HEK293 (cell line): ENCODE measurements around the gene C2orf69.

Experiments
- CTCF ChIA-PET: fragments of 350-600 bp; formaldehyde crosslinking; extraction: SDS; loops from one replicate; lab custom pipeline; 2021; ENCODE audit warnings: antibody characterized with exemption; lab: Yijun Ruan, JAX
- POLR2A ChIA-PET: fragments of 300-600 bp; formaldehyde crosslinking; extraction: SDS; loops from one replicate; lab custom pipeline; 2020; ENCODE audit warnings: antibody characterized with exemption, inconsistent platforms; lab: Yijun Ruan, JAX
- H3K27ac ChIP-seq: fragments of 200-500 bp; sonication (Bioruptor generic); 2 replicates; pipeline ENCODE4 v1.5.1; 2014; ENCODE audit warnings: low read depth, low read length, control low read depth, inconsistent platforms; ENCODE audit errors: extremely low read depth
- H3K36me3 ChIP-seq, 2 experiments: fragments of 200-500 bp in 1 of 2; sonication (Bioruptor generic) in 1 of 2; 1 replicate in 1 of 2; 2 replicates in 1 of 2; pipeline ENCODE4 v1.5.1; 2014 to 2017; ENCODE audit warnings: inconsistent platforms in 2 of 2, low read length in 2 of 2; ENCODE audit not compliant: control insufficient read depth in 2 of 2, insufficient read depth in 1 of 2
- H3K4me1 ChIP-seq: fragments of 200-500 bp; sonication (Bioruptor generic); 2 replicates; pipeline ENCODE4 v1.5.1; 2014; ENCODE audit warnings: mild to moderate bottlenecking, low read length, inconsistent platforms; ENCODE audit not compliant: control insufficient read depth, insufficient read depth
- H3K4me3 ChIP-seq: 2 replicates; pipeline ENCODE4 v1.5.1; 2011; ENCODE audit warnings: low read depth, mild to moderate bottlenecking, control low read depth, low read length, moderate library complexity
- H3K9me3 ChIP-seq: fragments of 200-500 bp; sonication (Bioruptor generic); 2 replicates; pipeline ENCODE4 v1.5.1; 2014; ENCODE audit warnings: low read depth, low read length, inconsistent platforms; ENCODE audit not compliant: control insufficient read depth, insufficient read depth
- SALL2 ChIP-seq: fragments of 450-650 bp; formaldehyde crosslinking; IDR thresholded peaks from 2 replicates; pipeline ENCODE4 v1.5.0; 2017; ENCODE audit warnings: missing biosample characterization, mild to moderate bottlenecking, missing genetic modification characterization, borderline replicate concordance
- ZNF202 ChIP-seq: fragments of 450-650 bp; formaldehyde crosslinking; IDR thresholded peaks from 2 replicates; pipeline ENCODE4 v1.5.1; 2016; ENCODE audit warnings: missing biosample characterization, missing genetic modification characterization, borderline replicate concordance
- ZNF266 ChIP-seq: fragments of 450-650 bp; formaldehyde crosslinking; IDR thresholded peaks from 2 replicates; pipeline ENCODE4 v1.5.1; 2016; ENCODE audit warnings: missing biosample characterization, missing genetic modification characterization, low read depth
- ZNF324 ChIP-seq: fragments of 450-650 bp; formaldehyde crosslinking; IDR thresholded peaks from 2 replicates; pipeline ENCODE4 v1.5.1; 2016; ENCODE audit warnings: missing biosample characterization, missing genetic modification characterization
- ZNF335 ChIP-seq: fragments of 450-650 bp; formaldehyde crosslinking; conservative IDR thresholded peaks from 2 replicates; pipeline ENCODE4 v1.5.1; 2016; ENCODE audit warnings: missing biosample characterization, missing genetic modification characterization
- ZNF416 ChIP-seq: fragments of 450-650 bp; formaldehyde crosslinking; IDR thresholded peaks from 2 replicates; pipeline ENCODE4 v1.5.1; 2016; ENCODE audit warnings: missing biosample characterization, missing genetic modification characterization
- ZNF423 ChIP-seq: fragments of 450-650 bp; formaldehyde crosslinking; IDR thresholded peaks from 2 replicates; pipeline ENCODE4 v1.5.1; 2016; ENCODE audit warnings: missing biosample characterization, missing genetic modification characterization
- ZNF433 ChIP-seq: fragments of 450-650 bp; formaldehyde crosslinking; IDR thresholded peaks from 2 replicates; pipeline ENCODE4 v1.5.1; 2016; ENCODE audit warnings: missing biosample characterization, missing genetic modification characterization, low read depth
- ZNF585B ChIP-seq: fragments of 450-650 bp; formaldehyde crosslinking; IDR thresholded peaks from 2 replicates; pipeline ENCODE4 v1.5.1; 2016; ENCODE audit warnings: missing biosample characterization, missing genetic modification characterization
- ZXDB ChIP-seq: fragments of 450-650 bp; formaldehyde crosslinking; IDR thresholded peaks from 2 replicates; pipeline ENCODE4 v1.5.1; 2016; ENCODE audit warnings: missing biosample characterization, missing genetic modification characterization
- TF ChIP-seq, protein P1 (sequence below): fragments of 450-650 bp; IDR thresholded peaks from 2 replicates; pipeline ENCODE4 v1.5.1; 2018; ENCODE audit warnings: missing biosample characterization, missing genetic modification characterization
- TF ChIP-seq, protein P2 (sequence below): fragments of 450-650 bp; formaldehyde crosslinking; IDR thresholded peaks from 2 replicates; pipeline ENCODE4 v1.5.1; 2016; ENCODE audit warnings: missing biosample characterization, missing genetic modification characterization
- TF ChIP-seq, protein P3 (sequence below): fragments of 450-650 bp; formaldehyde crosslinking; IDR thresholded peaks from 2 replicates; pipeline ENCODE4 v1.5.1; 2016; ENCODE audit warnings: missing biosample characterization, missing genetic modification characterization
- TF ChIP-seq, protein P4 (sequence below): fragments of 450-650 bp; formaldehyde crosslinking; IDR thresholded peaks from 2 replicates; pipeline ENCODE4 v1.5.1; 2016; ENCODE audit warnings: missing biosample characterization, missing genetic modification characterization, low read depth

C2orf69 gene

DNA sequence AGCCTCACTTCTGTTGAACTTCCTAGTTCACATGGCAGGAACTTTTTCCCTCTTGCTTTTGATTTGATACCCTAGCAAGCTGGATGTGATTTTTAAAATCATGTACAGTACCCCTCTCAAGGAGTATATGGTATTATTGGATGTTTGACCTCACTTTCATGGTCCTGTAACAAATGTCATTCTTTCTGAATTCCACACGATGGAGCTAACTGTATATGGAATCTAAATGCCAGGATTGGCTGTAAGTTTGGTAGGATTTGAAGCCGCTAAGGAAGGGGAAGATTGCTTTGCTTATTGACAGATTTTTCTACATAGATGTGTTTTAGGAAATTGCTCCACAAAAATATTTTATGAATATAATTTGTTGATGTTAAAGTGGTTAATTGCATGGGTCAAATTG is 62.6 kb downstream of the C2orf69 start (continued):
- TF ChIP-seq ZNF324 (no peak), ZXDB (tag by site-specific recombination) (no peak), ZNF585B (no peak), ZNF433 (tag by site-specific recombination) (no peak)
- TF ChIP-seq, protein P1, sequence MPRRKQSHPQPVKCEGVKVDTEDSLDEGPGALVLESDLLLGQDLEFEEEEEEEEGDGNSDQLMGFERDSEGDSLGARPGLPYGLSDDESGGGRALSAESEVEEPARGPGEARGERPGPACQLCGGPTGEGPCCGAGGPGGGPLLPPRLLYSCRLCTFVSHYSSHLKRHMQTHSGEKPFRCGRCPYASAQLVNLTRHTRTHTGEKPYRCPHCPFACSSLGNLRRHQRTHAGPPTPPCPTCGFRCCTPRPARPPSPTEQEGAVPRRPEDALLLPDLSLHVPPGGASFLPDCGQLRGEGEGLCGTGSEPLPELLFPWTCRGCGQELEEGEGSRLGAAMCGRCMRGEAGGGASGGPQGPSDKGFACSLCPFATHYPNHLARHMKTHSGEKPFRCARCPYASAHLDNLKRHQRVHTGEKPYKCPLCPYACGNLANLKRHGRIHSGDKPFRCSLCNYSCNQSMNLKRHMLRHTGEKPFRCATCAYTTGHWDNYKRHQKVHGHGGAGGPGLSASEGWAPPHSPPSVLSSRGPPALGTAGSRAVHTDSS (tag by site-specific recombination) = no peak
- TF ChIP-seq, protein P2, sequence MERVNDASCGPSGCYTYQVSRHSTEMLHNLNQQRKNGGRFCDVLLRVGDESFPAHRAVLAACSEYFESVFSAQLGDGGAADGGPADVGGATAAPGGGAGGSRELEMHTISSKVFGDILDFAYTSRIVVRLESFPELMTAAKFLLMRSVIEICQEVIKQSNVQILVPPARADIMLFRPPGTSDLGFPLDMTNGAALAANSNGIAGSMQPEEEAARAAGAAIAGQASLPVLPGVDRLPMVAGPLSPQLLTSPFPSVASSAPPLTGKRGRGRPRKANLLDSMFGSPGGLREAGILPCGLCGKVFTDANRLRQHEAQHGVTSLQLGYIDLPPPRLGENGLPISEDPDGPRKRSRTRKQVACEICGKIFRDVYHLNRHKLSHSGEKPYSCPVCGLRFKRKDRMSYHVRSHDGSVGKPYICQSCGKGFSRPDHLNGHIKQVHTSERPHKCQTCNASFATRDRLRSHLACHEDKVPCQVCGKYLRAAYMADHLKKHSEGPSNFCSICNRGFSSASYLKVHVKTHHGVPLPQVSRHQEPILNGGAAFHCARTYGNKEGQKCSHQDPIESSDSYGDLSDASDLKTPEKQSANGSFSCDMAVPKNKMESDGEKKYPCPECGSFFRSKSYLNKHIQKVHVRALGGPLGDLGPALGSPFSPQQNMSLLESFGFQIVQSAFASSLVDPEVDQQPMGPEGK = no peak

DNA sequence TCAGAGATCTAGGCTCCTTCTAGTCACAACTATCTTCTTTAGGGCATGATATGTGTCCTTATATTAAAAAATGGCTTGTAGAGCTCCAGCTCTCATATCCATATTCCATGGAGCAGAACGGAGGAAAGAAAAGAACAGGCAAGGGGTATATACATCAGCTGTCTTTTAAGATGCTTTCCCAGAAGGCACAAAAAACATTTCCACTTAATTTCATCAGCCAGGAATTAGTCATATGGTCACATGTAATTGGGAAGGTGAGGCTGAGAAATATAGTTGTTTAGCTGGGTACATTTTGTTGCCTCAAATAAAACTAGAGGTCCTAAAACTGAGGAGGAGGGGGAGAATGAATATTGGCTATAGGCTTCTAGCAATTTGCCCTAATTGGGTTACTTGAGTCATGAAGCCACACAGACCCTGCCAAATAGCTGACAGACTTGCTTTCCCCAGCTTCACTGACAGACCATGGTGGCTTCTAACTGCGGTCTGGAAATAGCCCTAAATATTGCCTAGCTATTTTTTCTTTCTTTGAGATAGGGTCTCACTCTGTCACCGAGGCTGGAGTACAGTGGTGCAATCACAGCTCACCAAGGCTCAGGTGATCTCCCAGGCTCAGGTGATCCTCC is 64.3 kb downstream of the C2orf69 start:
- Histone ChIP-seq H3K9me3 (no peaks in the 10 kb centered on the region), H3K4me1 (no peaks in the 10 kb centered on the region), H3K27ac (no peak overlapping the region), H3K36me3 (peaks cover 0 to 9% of the 10 kb centered on the region in 2 experiments; a peak in 2 of 3 replicates)
- ChIA-PET POLR2A (no interaction called here), CTCF (interaction anchor here (0.7 to 2.9 kb wide), 6 partner anchors 10 to 736 kb away, joined by 3 to 14 read pairs (median 4); no protein-coding TSS in a partner anchor)
- TF ChIP-seq, protein P3, sequence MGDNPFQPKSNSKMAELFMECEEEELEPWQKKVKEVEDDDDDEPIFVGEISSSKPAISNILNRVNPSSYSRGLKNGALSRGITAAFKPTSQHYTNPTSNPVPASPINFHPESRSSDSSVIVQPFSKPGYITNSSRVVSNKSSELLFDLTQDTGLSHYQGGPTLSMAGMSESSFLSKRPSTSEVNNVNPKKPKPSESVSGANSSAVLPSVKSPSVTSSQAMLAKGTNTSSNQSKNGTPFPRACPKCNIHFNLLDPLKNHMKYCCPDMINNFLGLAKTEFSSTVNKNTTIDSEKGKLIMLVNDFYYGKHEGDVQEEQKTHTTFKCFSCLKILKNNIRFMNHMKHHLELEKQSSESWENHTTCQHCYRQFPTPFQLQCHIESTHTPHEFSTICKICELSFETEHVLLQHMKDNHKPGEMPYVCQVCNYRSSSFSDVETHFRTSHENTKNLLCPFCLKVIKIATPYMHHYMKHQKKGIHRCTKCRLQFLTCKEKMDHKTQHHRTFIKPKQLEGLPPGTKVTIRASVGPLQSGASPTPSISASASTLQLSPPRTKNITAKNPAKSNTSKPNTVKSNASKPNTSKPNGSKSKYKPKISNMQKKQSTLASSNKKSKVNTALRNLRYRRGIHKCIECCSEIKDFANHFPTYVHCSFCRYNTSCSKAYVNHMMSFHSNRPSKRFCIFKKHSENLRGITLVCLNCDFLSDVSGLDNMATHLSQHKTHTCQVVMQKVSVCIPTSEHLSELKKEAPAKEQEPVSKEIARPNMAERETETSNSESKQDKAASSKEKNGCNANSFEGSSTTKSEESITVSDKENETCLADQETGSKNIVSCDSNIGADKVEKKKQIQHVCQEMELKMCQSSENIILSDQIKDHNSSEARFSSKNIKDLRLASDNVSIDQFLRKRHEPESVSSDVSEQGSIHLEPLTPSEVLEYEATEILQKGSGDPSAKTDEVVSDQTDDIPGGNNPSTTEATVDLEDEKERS (tag by site-specific recombination) = no peak
- TF ChIP-seq ZNF423 (tag by site-specific recombination) (no peak), ZNF202 (tag by site-specific recombination) (no peak), ZNF266 (tag by site-specific recombination) (no peak), ZNF416 (tag by site-specific recombination) (no peak), SALL2 (tag by site-specific recombination) (no peak), ZNF335 (tag by site-specific recombination) (peak; percentile 74)
- TF ChIP-seq, protein P4, sequence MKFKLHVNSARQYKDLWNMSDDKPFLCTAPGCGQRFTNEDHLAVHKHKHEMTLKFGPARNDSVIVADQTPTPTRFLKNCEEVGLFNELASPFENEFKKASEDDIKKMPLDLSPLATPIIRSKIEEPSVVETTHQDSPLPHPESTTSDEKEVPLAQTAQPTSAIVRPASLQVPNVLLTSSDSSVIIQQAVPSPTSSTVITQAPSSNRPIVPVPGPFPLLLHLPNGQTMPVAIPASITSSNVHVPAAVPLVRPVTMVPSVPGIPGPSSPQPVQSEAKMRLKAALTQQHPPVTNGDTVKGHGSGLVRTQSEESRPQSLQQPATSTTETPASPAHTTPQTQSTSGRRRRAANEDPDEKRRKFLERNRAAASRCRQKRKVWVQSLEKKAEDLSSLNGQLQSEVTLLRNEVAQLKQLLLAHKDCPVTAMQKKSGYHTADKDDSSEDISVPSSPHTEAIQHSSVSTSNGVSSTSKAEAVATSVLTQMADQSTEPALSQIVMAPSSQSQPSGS = no peak
- TF ChIP-seq, all 188 proteins: peak for 1
- no peak overlapping the region for H3K4me3 ChIP-seq
